ENCODE data around the gene PTCRA.

DNA sequence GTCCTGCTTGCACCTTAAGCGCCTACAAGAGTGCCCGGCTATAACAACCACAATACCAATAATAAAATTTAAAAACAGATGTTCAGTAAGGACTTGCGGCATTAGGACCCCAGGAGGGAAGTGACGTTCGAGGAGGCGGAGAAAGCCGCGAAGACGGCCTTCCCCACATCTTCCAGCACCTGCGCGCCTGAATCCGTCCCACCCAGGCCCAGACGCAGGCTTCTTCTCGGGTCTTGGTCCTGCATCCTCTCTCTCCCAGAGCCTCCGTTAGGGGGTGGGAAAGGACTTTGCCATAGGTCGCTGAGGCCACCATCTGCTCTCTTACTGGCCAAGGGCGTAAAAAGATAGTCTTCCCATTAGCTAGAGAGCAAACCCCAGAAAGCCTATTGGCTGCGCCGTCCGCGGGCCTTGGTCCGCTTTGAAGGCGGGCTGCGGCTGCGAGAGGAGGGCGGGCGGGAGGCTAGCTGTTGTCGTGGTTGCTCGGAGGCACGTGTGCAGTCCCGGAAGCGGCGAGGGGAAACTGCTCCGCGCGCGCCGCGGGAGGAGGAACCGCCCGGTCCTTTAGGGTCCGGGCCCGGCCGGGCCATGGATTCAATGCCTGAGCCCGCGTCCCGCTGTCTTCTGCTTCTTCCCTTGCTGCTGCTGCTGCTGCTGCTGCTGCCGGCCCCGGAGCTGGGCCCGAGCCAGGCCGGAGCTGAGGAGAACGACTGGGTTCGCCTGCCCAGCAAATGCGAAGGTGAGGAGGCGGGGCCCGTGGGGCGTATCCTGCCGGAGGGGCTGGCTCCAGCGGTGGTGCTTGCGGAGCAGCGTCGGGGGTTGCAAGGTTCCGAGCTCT lies 13.3 kb downstream of the PTCRA start, which contains the start of gene CNPY3:
- TF ChIP-seq RFX5 (IDR thresholded peaks at IDR 0.05; ENCODE audit: low read depth, low read length) (no peak), CTCF (conservative IDR thresholded peaks at IDR 0.05; ENCODE audit: low read depth, low read length) (no peak), SMC3 (IDR thresholded peaks at IDR 0.05; ENCODE audit: low read depth, low read length) (no peak), ELK1 (IDR thresholded peaks at IDR 0.05; ENCODE audit: borderline replicate concordance, low read depth, low read length) (no peak), POLR2A (IDR thresholded peaks at IDR 0.05; ENCODE audit: low read depth, low read length) (peak; percentile 56; the same call in 1 of the 2 replicates)
